ENCODE results near the gene GUCD1.

The GUCD1 gene

DNA sequence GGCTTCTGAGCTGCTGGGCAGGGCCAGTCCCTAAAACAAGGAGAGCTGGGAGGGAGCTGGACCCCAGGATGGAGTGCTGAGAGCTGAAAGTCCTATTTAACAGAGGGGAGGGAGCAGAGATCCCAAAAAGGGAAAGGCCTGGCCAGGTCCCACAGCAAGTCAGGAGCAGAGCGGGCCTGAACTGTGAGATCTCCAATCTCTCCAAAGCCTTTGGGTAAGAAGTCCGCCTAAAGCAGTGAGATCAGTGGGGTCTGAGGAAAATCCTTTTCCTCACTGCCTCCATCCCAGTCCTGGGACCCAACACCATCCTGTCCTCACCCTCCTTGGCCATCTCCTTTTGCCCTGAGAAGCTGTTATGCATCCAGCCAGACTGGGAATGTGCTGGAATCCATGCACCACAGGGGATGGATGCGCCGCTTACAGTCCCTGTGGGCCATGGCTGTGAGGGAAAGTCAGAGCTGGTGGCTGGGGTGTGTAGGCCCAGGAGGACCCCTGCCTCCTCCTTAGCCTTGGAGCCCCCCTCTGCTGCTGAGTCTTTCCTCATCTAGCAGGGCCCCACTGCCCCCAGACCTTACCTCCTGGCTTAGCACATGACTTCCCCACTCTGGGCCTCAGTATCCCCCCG lies 29.3 kb upstream of the GUCD1 start:
- Histone ChIP-seq H3K4me1 (ENCODE audit: control insufficient read depth, insufficient read depth, low read length) (peaks cover 16% of the 10 kb centered on the region), H3K36me3 (ENCODE audit: control insufficient read depth in 2 of 2, insufficient read depth in 1 of 2, low read length in 2 of 2) (peaks cover 0 to 36% of the 10 kb centered on the region in 2 experiments; a peak in 1 of 3 replicates), H3K4me3 (ENCODE audit: low read depth, low read length) (no peak overlapping the region), H3K9me3 (ENCODE audit: control insufficient read depth, insufficient read depth, low read depth, low read length) (no peaks in the 10 kb centered on the region), H3K27ac (ENCODE audit: extremely low read depth, low read depth, low read length) (peak overlapping the region; percentile 65)
- CTCF ChIA-PET, result interaction anchor here (0.7 kb wide), 1 partner anchor 619 kb away, joined by 3 read pairs; no protein-coding TSS in a partner anchor
- TF ChIP-seq ZNF121 (tag by site-specific recombination; IDR thresholded peaks at IDR 0.05), result peak; percentile 86
- TF ChIP-seq, protein P1, sequence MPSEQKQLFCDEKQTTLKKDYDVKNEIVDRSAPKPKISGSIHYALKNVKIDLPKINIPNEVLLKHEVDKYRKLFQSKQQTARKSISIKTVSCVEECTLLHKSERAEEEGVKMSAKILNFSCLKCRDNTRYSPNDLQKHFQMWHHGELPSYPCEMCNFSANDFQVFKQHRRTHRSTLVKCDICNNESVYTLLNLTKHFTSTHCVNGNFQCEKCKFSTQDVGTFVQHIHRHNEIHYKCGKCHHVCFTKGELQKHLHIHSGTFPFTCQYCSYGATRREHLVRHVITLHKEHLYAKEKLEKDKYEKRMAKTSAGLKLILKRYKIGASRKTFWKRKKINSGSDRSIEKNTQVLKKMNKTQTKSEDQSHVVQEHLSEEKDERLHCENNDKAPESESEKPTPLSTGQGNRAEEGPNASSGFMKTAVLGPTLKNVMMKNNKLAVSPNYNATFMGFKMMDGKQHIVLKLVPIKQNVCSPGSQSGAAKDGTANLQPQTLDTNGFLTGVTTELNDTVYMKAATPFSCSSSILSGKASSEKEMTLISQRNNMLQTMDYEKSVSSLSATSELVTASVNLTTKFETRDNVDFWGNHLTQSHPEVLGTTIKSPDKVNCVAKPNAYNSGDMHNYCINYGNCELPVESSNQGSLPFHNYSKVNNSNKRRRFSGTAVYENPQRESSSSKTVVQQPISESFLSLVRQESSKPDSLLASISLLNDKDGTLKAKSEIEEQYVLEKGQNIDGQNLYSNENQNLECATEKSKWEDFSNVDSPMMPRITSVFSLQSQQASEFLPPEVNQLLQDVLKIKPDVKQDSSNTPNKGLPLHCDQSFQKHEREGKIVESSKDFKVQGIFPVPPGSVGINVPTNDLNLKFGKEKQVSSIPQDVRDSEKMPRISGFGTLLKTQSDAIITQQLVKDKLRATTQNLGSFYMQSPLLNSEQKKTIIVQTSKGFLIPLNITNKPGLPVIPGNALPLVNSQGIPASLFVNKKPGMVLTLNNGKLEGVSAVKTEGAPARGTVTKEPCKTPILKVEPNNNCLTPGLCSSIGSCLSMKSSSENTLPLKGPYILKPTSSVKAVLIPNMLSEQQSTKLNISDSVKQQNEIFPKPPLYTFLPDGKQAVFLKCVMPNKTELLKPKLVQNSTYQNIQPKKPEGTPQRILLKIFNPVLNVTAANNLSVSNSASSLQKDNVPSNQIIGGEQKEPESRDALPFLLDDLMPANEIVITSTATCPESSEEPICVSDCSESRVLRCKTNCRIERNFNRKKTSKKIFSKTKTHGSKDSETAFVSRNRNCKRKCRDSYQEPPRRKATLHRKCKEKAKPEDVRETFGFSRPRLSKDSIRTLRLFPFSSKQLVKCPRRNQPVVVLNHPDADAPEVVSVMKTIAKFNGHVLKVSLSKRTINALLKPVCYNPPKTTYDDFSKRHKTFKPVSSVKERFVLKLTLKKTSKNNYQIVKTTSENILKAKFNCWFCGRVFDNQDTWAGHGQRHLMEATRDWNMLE (tag by site-specific recombination; conservative IDR thresholded peaks at IDR 0.05; ENCODE audit: low read depth), result no peak
- TF ChIP-seq EGR2 (tag by site-specific recombination; IDR thresholded peaks at IDR 0.05; ENCODE audit: low read depth), result no peak
- peak; percentile 77 for TF ChIP-seq FEZF1 (tag by site-specific recombination; IDR thresholded peaks at IDR 0.05)
- no peak for TF ChIP-seq ZNF416 (tag by site-specific recombination; IDR thresholded peaks at IDR 0.05)
- TF ChIP-seq, protein P2, sequence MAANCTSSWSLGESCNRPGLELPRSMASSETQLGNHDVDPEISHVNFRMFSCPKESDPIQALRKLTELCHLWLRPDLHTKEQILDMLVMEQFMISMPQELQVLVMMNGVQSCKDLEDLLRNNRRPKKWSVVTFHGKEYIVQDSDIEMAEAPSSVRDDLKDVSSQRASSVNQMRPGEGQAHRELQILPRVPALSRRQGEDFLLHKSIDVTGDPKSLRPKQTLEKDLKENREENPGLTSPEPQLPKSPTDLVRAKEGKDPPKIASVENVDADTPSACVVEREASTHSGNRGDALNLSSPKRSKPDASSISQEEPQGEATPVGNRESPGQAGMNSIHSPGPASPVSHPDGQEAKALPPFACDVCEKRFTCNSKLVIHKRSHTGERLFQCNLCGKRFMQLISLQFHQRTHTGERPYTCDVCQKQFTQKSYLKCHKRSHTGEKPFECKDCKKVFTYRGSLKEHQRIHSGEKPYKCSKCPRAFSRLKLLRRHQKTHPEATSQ (tag by site-specific recombination; IDR thresholded peaks at IDR 0.05), result no peak
- TF ChIP-seq ZBTB17 (tag by site-specific recombination; IDR thresholded peaks at IDR 0.05), result no peak
- no peak for TF ChIP-seq ZNF548 (tag by site-specific recombination; IDR thresholded peaks at IDR 0.05)
- TF ChIP-seq ZNF600 (tag by site-specific recombination; IDR thresholded peaks at IDR 0.05), result peak; percentile 89
- POLR2A ChIA-PET, result interaction anchor here (0.5 to 2.3 kb wide), 8 partner anchors 9 to 29 kb away, joined by 3 to 31 read pairs (median 6); partner anchors contain the start of genes GUCD1, LRRC75B and SNRPD3

GRCh38 chr22:24583221-24584165 lies 28.6 kb upstream of the GUCD1 start:
- ChIA-PET CTCF (interaction anchor here (0.6 to 0.7 kb wide), 2 partner anchors 549 to 619 kb away, joined by 3 read pairs; no protein-coding TSS in a partner anchor), POLR2A (interaction anchor here (0.5 to 2.3 kb wide), 8 partner anchors 8 to 28 kb away, joined by 3 to 31 read pairs (median 6); partner anchors contain the start of genes GUCD1, LRRC75B and SNRPD3)
- Histone ChIP-seq H3K4me1 (ENCODE audit: control insufficient read depth, insufficient read depth, low read length) (peaks cover 16% of the 10 kb centered on the region), H3K36me3 (ENCODE audit: control insufficient read depth in 2 of 2, insufficient read depth in 1 of 2, low read length in 2 of 2) (peaks cover 0 to 29% of the 10 kb centered on the region in 2 experiments; a peak in 1 of 3 replicates), H3K27ac (ENCODE audit: extremely low read depth, low read depth, low read length) (peak overlapping the region; percentile 65), H3K9me3 (ENCODE audit: control insufficient read depth, insufficient read depth, low read depth, low read length) (no peaks in the 10 kb centered on the region), H3K4me3 (ENCODE audit: low read depth, low read length) (no peak overlapping the region)
- TF ChIP-seq ZSCAN18 (tag by site-specific recombination; IDR thresholded peaks at IDR 0.05) (no peak), IKZF3 (tag by site-specific recombination; IDR thresholded peaks at IDR 0.05) (peak; percentile 68; the same call in 1 of the 2 replicates), ZNF18 (tag by site-specific recombination; IDR thresholded peaks at IDR 0.05) (no peak), ZBTB20 (tag by site-specific recombination; IDR thresholded peaks at IDR 0.05) (0 out of 2 replicates have a peak, but pooled peaks have one; percentile 39), ZEB2 (tag by site-specific recombination; IDR thresholded peaks at IDR 0.05) (peak; percentile 32; the same call in 1 of the 2 replicates), ZNF16 (tag by site-specific recombination; IDR thresholded peaks at IDR 0.05; ENCODE audit: low read depth) (no peak), ZNF510 (tag by site-specific recombination; IDR thresholded peaks at IDR 0.05; ENCODE audit: insufficient replicate concordance) (no peak), ZNF629 (tag by site-specific recombination; IDR thresholded peaks at IDR 0.05) (peak; percentile 36), KLF1 (tag by site-specific recombination; IDR thresholded peaks at IDR 0.05) (no peak), PRDM6 (tag by site-specific recombination; IDR thresholded peaks at IDR 0.05) (peak; percentile 46; the same call in 1 of the 2 replicates)
